MM.1S (cell line): Measurements from ENCODE around the gene IRAK2.

Experiments used
- DNase-seq: peaks from one replicate; pipeline ENCODE4 v3.0.0-alpha.2; 2015
- H2AFZ ChIP-seq: fragments of 300-600 bp; sonication (generic); 2 replicates; pipeline ENCODE4 v1.6.0; 2016; ENCODE audit warnings: antibody characterized with exemption, low read length
- H3F3A ChIP-seq: fragments of 300-600 bp; sonication (generic); 2 replicates; pipeline ENCODE4 v1.6.1; 2016; ENCODE audit warnings: mild to moderate bottlenecking, antibody characterized with exemption, low read length, moderate library complexity, mixed read lengths; ENCODE audit not compliant: insufficient read depth
- H3K27ac ChIP-seq: fragments of 300-600 bp; sonication (generic); 2 replicates; pipeline ENCODE4 v1.5.1; 2016; ENCODE audit warnings: mild to moderate bottlenecking, low read length
- H3K27me3 ChIP-seq: fragments of 300-600 bp; sonication (generic); replicated peaks from 2 replicates; pipeline ENCODE4 v1.6.0; 2016; ENCODE audit warnings: low read length; ENCODE audit not compliant: insufficient read depth
- H3K36me3 ChIP-seq: fragments of 300-600 bp; sonication (generic); replicated peaks from 2 replicates; pipeline ENCODE4 v1.6.1; 2016; ENCODE audit warnings: mild to moderate bottlenecking, low read length, mixed read lengths; ENCODE audit not compliant: insufficient read depth
- H3K4me1 ChIP-seq: fragments of 300-600 bp; sonication (generic); 2 replicates; pipeline ENCODE4 v1.6.1; 2016; ENCODE audit warnings: low read length, mixed read lengths
- H3K4me2 ChIP-seq: fragments of 300-600 bp; sonication (generic); 2 replicates; pipeline ENCODE4 v1.6.0; 2016; ENCODE audit warnings: low read depth, low read length
- H3K4me3 ChIP-seq: fragments of 300-600 bp; sonication (generic); 2 replicates; pipeline ENCODE4 v1.5.1; 2016; ENCODE audit warnings: low read length, mixed read lengths
- H3K79me2 ChIP-seq: fragments of 300-600 bp; sonication (generic); 2 replicates; pipeline ENCODE4 v1.6.1; 2016; ENCODE audit warnings: mixed run types, low read length, mixed read lengths
- H3K9ac ChIP-seq: fragments of 300-600 bp; sonication (generic); 2 replicates; pipeline ENCODE4 v1.6.1; 2016; ENCODE audit warnings: low read length, mixed read lengths
- H3K9me2 ChIP-seq: fragments of 300-600 bp; sonication (generic); replicated peaks from 2 replicates; pipeline ENCODE4 v1.6.1; 2016; ENCODE audit warnings: mild to moderate bottlenecking, low read length, mixed read lengths; ENCODE audit not compliant: insufficient read depth
- H3K9me3 ChIP-seq: fragments of 300-600 bp; sonication (generic); replicated peaks from 2 replicates; pipeline ENCODE4 v1.6.1; 2016; ENCODE audit warnings: mild to moderate bottlenecking, low read length, mixed read lengths; ENCODE audit not compliant: insufficient read depth
- H4K20me1 ChIP-seq: fragments of 300-600 bp; sonication (generic); 2 replicates; pipeline ENCODE4 v1.6.1; 2016; ENCODE audit warnings: mild to moderate bottlenecking, low read length, moderate library complexity, mixed read lengths; ENCODE audit not compliant: insufficient read depth
- CTCF ChIP-seq: fragments of 300-600 bp; sonication (generic); IDR thresholded peaks from 2 replicates; pipeline ENCODE4 v1.5.1; 2016; ENCODE audit warnings: antibody characterized with exemption, low read length, mixed read lengths
- EZH2 ChIP-seq: fragments of 300-600 bp; sonication (generic); optimal IDR thresholded peaks from 2 replicates; pipeline ENCODE3; 2017; ENCODE audit warnings: low read depth, mild to moderate bottlenecking, antibody characterized with exemption, low read length, mixed read lengths
- EZH2phosphoT487 ChIP-seq: fragments of 300-600 bp; sonication (generic); IDR thresholded peaks from 2 replicates; pipeline ENCODE4 v1.6.1; 2018; ENCODE audit warnings: antibody characterized with exemption, low read length

Gene IRAK2

DNA sequence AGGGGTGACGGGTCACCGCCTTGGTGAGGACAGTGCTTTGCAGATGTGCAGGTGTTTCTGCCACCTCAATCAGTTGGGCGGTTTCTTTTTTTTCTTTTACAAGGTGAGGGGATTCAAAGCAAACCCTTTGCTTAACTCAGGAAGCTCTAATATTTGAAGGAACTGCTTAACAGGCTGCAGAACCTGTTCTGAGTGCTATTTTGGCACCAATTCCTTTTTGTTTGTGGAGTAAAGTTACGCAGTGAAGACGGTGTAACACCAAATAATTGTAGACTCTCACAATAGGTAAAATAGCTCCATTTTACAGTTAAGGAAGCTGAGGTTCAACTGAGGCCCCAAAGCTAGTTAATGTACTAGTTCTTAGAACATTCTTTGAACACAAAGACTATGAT lies 121.4 kb downstream of the IRAK2 start:
- no peaks in the 10 kb centered on the region for H3K79me2 ChIP-seq
- no peaks in the 10 kb centered on the region for H3K9me2 ChIP-seq
- no peak overlapping the region for H3K9ac ChIP-seq
- TF ChIP-seq EZH2 (no peak), EZH2phosphoT487 (no peak), CTCF (no peak)
- H3F3A ChIP-seq: no peaks in the 10 kb centered on the region
- H3K9me3 ChIP-seq: no peaks in the 10 kb centered on the region
- no peak overlapping the region for H3K27ac ChIP-seq
- H3K4me3 ChIP-seq: no peak overlapping the region
- H4K20me1 ChIP-seq: no peaks in the 10 kb centered on the region
- H3K4me1 ChIP-seq: no peaks in the 10 kb centered on the region
- no peaks in the 10 kb centered on the region for H3K36me3 ChIP-seq
- H3K4me2 ChIP-seq: no peak overlapping the region
- no peaks in the 10 kb centered on the region for H3K27me3 ChIP-seq
- no peak for DNase-seq
- no peak overlapping the region for H2AFZ ChIP-seq

DNA sequence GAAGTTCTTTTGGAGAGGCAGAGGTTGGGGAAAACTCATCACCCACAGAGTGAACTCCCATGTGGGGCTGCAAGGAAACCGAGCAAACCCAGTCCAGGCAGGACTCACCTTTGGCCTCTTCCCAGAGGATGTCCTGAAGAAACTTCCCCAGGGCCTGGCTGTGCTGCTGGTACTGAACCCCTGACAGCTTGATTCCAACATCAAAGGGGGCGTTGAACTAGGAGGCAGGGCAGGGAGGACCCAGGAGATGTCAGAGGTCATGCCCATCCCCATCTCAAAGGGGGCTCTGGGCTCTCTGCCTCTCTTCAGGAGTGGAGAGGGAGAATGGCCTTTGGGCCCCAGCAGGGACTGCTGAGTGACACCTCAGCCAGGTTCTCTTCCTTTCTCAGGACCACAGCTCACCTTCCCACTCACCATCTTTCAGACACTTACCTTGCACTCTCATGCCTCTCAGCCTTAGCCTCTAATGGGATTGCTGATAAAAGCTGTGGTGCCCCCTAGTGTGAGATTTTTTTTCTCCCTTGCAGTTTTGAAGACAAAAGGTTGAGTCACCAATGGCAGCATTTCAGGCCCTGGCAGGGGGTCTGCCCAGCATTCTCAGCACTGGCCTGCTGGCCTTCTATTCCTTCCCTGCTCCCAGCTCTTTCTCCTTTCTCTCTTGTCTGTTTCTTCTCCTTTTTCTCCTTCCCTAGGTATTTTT lies 122.0 kb downstream of the IRAK2 start:
- no peak overlapping the region for H3K4me2 ChIP-seq
- no peaks in the 10 kb centered on the region for H3F3A ChIP-seq
- no peaks in the 10 kb centered on the region for H3K4me1 ChIP-seq
- H3K9me2 ChIP-seq: no peaks in the 10 kb centered on the region
- TF ChIP-seq EZH2 (no peak), CTCF (peak; percentile 42), EZH2phosphoT487 (no peak)
- H3K79me2 ChIP-seq: no peaks in the 10 kb centered on the region
- no peaks in the 10 kb centered on the region for H3K27me3 ChIP-seq
- H3K9me3 ChIP-seq: no peaks in the 10 kb centered on the region
- H3K36me3 ChIP-seq: no peaks in the 10 kb centered on the region
- no peak overlapping the region for H3K27ac ChIP-seq
- peak; percentile 37 for DNase-seq
- H3K9ac ChIP-seq: no peak overlapping the region
- no peaks in the 10 kb centered on the region for H4K20me1 ChIP-seq
- no peak overlapping the region for H2AFZ ChIP-seq
- H3K4me3 ChIP-seq: no peak overlapping the region

- DNase-seq: no peak
- H3K36me3 ChIP-seq: no peaks in the 10 kb centered on the region
Measured at GRCh38 chr3:10287936-10288574, 123.3 kb downstream of the IRAK2 start.

More at GRCh38 chr3:10287936-10288574, 123.3 kb downstream of the IRAK2 start:
- no peak overlapping the region for H3K4me2 ChIP-seq
- H3K27me3 ChIP-seq: no peaks in the 10 kb centered on the region
- H3K9me2 ChIP-seq: no peaks in the 10 kb centered on the region
- H3K79me2 ChIP-seq: no peaks in the 10 kb centered on the region
- no peak overlapping the region for H3K4me3 ChIP-seq
- no peaks in the 10 kb centered on the region for H3K9me3 ChIP-seq
- H3K27ac ChIP-seq: no peak overlapping the region
- H4K20me1 ChIP-seq: no peaks in the 10 kb centered on the region
- no peaks in the 10 kb centered on the region for H3K4me1 ChIP-seq
- H2AFZ ChIP-seq: no peak overlapping the region
- no peaks in the 10 kb centered on the region for H3F3A ChIP-seq
- H3K9ac ChIP-seq: no peak overlapping the region
- TF ChIP-seq EZH2phosphoT487 (no peak), CTCF (no peak), EZH2 (no peak)
